GM12878 (cell line): ENCODE measurements around the gene RNF7.

ENCODE experiments used
- HDGF ChIP-seq: fragments of 450-650 bp; IDR thresholded peaks from 2 replicates; pipeline ENCODE4 v1.6.1; 2016; ENCODE audit warnings: antibody characterized with exemption
- RAD21 ChIP-seq: IDR thresholded peaks from 2 replicates; pipeline ENCODE4 v1.6.1; 2011; ENCODE audit warnings: mild to moderate bottlenecking, low read depth, low read length, moderate library complexity; ENCODE audit not compliant: insufficient read depth

DNA sequence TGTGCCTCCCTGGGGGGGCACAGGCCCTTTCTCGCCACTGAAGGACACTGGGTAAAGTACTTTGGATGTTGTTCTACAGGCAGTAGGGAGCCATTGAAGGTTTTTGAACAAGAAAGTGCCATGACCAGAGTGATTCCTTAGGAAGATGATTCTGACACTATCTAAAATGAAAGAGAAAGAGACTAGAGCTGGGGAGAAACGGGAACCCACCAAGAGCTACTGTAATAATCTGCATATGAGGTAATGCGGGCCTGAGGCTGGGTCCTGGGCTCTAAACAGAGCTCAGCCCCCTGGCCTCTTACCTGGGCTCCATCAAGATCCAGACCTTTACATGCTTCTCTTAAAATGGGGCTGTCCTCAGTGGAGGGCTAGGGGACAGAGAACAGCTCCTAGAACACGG lies 50.1 kb downstream of the RNF7 start:
- TF ChIP-seq RAD21 (no peak), HDGF (no peak)
